Astrocyte of the cerebellum (primary cell): ENCODE results near the gene SUDS3.

Experiments
- DNase-seq: peaks from one replicate; pipeline ENCODE4 v3.0.0-alpha.2; 2011; ENCODE audit warnings: low read depth
- H3K4me3 ChIP-seq: 2 replicates; pipeline ENCODE4 v1.5.1; 2011; ENCODE audit warnings: mild to moderate bottlenecking, low read depth, low read length, moderate library complexity
- in situ Hi-C: cut with HindIII; loops from 2 replicates; pipeline ENCODE4 v1.10.0; 2017; ENCODE audit warnings: low sequenced_read_pairs
- TF ChIP-seq, protein P1 (sequence below): IDR thresholded peaks from 2 replicates; pipeline ENCODE4 v1.5.1; 2012; ENCODE audit warnings: low read length, low read depth, moderate library complexity, mild to moderate bottlenecking; ENCODE audit errors: missing control alignments

The SUDS3 gene

DNA sequence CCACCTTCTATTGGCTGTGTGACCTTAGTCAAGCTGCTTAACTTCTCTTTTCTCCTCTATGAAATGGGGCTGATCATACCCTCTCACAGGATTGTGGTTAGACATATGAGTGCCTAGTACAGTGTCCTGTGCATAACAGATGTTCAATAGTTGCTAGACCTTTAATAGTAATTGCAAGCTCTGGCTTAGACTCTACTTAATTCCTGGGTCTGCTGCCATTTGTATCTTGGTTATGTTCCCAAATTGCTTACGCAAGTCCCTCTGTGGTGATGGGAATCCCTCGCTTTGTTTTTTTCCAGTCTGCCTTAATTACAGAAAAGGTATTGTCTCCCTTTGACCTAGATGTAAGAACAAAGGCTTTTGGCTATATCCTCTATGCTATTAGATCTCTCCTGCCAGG is 15.1 kb downstream of the SUDS3 start:
- in situ Hi-C loops, result no loop called here
- DNase-seq, result no peak

DNA sequence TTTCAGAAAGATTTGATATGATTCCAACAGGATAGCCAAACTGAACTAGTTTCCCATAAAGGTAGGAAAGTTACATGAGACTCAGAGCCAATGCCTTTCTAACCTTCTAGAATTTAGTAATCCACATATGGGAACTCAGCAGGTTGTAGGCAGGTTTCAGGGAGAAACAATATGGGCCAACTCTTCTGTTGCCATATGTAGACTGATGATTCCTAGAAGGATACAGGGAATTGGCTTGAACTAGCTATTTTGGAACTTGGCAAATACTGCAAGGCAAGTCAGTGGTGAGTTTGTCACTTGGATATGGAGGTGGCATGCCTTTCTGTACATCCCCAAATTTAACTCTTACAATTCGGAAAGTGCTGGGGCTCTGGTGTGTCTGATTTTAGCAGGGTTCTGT is 15.5 kb downstream of the SUDS3 start:
- TF ChIP-seq, protein P1, sequence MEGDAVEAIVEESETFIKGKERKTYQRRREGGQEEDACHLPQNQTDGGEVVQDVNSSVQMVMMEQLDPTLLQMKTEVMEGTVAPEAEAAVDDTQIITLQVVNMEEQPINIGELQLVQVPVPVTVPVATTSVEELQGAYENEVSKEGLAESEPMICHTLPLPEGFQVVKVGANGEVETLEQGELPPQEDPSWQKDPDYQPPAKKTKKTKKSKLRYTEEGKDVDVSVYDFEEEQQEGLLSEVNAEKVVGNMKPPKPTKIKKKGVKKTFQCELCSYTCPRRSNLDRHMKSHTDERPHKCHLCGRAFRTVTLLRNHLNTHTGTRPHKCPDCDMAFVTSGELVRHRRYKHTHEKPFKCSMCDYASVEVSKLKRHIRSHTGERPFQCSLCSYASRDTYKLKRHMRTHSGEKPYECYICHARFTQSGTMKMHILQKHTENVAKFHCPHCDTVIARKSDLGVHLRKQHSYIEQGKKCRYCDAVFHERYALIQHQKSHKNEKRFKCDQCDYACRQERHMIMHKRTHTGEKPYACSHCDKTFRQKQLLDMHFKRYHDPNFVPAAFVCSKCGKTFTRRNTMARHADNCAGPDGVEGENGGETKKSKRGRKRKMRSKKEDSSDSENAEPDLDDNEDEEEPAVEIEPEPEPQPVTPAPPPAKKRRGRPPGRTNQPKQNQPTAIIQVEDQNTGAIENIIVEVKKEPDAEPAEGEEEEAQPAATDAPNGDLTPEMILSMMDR, result no peak
- in situ Hi-C loops, result no loop called here
- no peak overlapping the region for H3K4me3 ChIP-seq
- DNase-seq, result no peak

More for the DNA sequence above, 15.1 kb downstream of the SUDS3 start:
- TF ChIP-seq, protein P1, result no peak
- no peak overlapping the region for H3K4me3 ChIP-seq

DNA sequence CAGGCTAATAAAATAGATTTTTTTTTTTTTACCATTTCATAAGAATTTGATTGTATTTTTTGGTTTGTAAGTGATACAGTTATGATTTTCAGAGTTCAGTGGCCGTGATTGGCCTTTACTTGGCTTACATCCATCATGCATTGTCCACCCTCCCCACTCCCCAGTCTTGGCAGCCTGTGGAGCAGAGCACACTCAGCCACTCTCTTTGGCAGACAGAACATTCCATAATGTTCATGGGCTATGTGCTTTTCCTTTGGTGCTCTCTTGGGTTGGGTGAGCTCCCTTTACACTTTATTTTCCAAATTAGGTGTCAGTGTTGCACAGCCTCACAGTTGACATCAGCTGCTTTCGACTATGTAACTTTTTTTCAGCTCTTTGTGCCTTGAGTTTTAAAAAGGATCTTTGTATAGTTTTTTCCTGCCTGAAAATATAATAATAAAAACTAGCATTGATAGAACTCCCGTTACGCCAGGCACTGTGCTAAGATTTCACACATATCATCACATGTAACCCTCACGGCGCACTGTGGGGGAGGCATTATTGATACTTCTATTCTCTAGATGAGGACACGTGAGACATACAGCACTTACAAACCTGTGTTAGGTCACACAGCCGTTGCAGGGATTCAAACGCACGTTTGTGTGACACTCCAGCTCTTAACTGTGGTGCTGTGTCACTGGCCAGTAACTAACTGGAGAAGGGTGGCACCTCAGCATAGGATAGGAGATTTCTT is 21.5 kb downstream of the SUDS3 start:
- TF ChIP-seq, protein P1, result no peak
- DNase-seq, result no peak
- in situ Hi-C loops, result no loop called here
- H3K4me3 ChIP-seq, result no peak overlapping the region

DNA sequence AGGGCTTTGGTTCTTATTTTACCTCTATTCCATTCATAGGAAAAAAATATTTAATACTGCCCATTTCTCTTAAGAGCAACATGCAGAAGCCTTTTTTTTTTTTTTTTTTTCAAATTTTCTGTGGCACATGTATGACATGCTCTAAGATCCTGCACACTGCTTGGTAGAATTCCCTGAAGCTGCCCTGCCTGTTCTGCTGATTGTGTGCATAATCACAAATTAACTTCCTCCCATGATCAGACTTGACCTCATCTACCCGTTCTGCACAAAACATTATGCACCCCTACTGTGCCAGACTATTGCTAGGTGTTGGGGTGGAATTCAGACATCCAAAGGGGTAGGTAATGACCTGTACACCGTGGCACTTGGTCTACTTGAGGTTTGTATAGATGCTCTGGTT is 22.2 kb downstream of the SUDS3 start:
- TF ChIP-seq, protein P1, result no peak
- H3K4me3 ChIP-seq, result no peak overlapping the region
- DNase-seq, result no peak
- in situ Hi-C loops, result no loop called here

DNA sequence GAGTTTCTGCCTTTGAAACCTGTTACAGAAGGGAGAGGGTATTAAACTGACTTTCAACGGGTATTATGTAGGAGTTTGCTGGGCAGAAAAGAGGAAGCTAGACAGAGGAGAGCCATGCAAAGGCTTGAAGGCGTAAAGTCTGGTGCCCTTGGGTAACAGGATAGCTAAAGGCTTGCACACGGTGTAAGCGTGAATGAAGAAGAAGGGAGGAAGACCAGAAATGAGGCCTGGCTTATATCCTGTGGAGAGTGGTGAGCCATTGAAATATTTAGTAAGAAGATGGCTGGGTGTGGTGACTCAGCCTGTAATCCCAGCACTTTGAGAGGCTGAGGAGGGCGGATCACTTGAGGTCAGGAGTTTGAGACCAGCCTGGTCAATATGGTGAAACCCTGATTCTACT is 22.6 kb downstream of the SUDS3 start:
- TF ChIP-seq, protein P1, result no peak
- DNase-seq, result no peak
- in situ Hi-C loops, result no loop called here
- H3K4me3 ChIP-seq, result no peak overlapping the region

DNA sequence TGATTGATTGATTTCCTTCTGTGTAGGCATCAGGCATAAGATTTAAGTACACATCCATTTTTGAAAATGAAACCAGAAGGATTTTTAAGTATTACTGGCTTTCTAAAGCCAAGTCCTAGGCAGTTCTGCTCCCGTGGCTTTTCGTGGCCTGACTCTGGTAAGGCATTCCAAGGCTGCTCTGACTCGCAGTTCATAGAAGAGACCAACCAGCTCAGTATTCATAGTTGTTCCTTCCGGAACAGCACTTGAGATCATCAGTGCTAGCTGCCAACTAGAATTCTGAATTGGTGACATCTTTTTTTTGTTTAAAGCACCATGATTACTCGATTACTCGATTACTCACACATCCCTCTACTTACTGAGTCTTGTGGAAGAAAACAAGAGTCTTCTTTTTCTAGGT is 25.9 kb downstream of the SUDS3 start:
- in situ Hi-C loops, result no loop called here
- TF ChIP-seq, protein P1, result no peak

More for the DNA sequence above, 25.9 kb downstream of the SUDS3 start:
- DNase-seq, result peak; percentile 41
- H3K4me3 ChIP-seq, result no peak overlapping the region
